Measurements from ENCODE around the gene BMP2. TPM values are rescaled to one million over a fixed set of nuclear protein-coding genes. Genes with fewer than 3 reads are reported as not detected.
A peak's percentile ranks its signal among the peaks of the same experiment; 100 is the strongest.

The BMP2 gene
- total and polyA plus RNA-seq, 8 donors = 3.1 to 12.6 (median 6.1) TPM

GRCh38 chr20:6746901-6747609 lies 20.4 kb upstream of the BMP2 start:
- no peak overlapping the region for H3K27ac ChIP-seq
- DNase-seq (no peak), ATAC-seq (no peak), FAIRE-seq (no peak)
- WGBS, 2 donors = 74 to 78% methylated on average over 6 of the region's 6 CpGs
- intact Hi-C loops (cut with DNase I) = no loop called here
- no peaks in the 10 kb centered on the region for H3K9me3 ChIP-seq
- H3K4me1 ChIP-seq = no peaks in the 10 kb centered on the region
- H3K36me3 ChIP-seq = no peaks in the 10 kb centered on the region
- no peaks in the 10 kb centered on the region for H3K27me3 ChIP-seq
- no peak for TF ChIP-seq CTCF (IDR thresholded peaks at IDR 0.05)
- H3K4me3 ChIP-seq = no peak overlapping the region

- intact Hi-C loops (cut with DNase I) = no loop called here
- FAIRE-seq = no peak
Observed at GRCh38 chr20:6750438-6750837, 17.0 kb upstream of the BMP2 start.

GRCh38 chr20:6756693-6757595 lies 10.5 kb upstream of the BMP2 start:
- no peak for FAIRE-seq
- no peaks in the 10 kb centered on the region for H3K27me3 ChIP-seq
- WGBS, 2 donors = 34 to 39% methylated on average over 4 of the region's 4 CpGs
- H3K27ac ChIP-seq = peak overlapping the region in 2 of 4 donors; percentile 57 to 58
- peak; percentile 89 to 97 (median 90) for ATAC-seq
- TF ChIP-seq CTCF (IDR thresholded peaks at IDR 0.05) = no peak
- H3K36me3 ChIP-seq = no peaks in the 10 kb centered on the region
- DNase-seq = peak in 3 of 6 donors; percentile 28 to 56 (median 46)
- H3K4me3 ChIP-seq = no peak overlapping the region
- H3K9me3 ChIP-seq = no peaks in the 10 kb centered on the region
- H3K4me1 ChIP-seq = peaks cover 0 to 13% (median 0%) of the 10 kb centered on the region in 3 donors
- intact Hi-C loops (cut with DNase I) = no loop called here

More at GRCh38 chr20:6750438-6750837, 17.0 kb upstream of the BMP2 start:
- no peaks in the 10 kb centered on the region for H3K9me3 ChIP-seq
- no peak overlapping the region for H3K4me3 ChIP-seq
- no peaks in the 10 kb centered on the region for H3K4me1 ChIP-seq
- H3K27ac ChIP-seq = no peak overlapping the region
- H3K36me3 ChIP-seq = no peaks in the 10 kb centered on the region
- no peak for ATAC-seq
- no peak for TF ChIP-seq CTCF (IDR thresholded peaks at IDR 0.05)
- H3K27me3 ChIP-seq = no peaks in the 10 kb centered on the region
- no peak for DNase-seq

GRCh38 chr20:6764619-6765018 lies 2.9 kb upstream of the BMP2 start:
- FAIRE-seq (no peak), DNase-seq (no peak), ATAC-seq (no peak)
- WGBS, 2 donors = 92 to 96% methylated on average over 2 of the region's 2 CpGs
- no peaks in the 10 kb centered on the region for H3K9me3 ChIP-seq
- H3K4me1 ChIP-seq = peaks cover 0 to 10% (median 0%) of the 10 kb centered on the region in 3 donors
- H3K4me3 ChIP-seq = no peak overlapping the region
- H3K27ac ChIP-seq = no peak overlapping the region
- no peak for TF ChIP-seq CTCF (IDR thresholded peaks at IDR 0.05)
- no peaks in the 10 kb centered on the region for H3K36me3 ChIP-seq
- intact Hi-C loops (cut with DNase I) = loop anchor here in 1 of 3 donors (10.0 kb wide), 2 partner anchors 130 to 600 kb away; no protein-coding TSS in a partner anchor
- no peaks in the 10 kb centered on the region for H3K27me3 ChIP-seq

All from pancreas (tissue), 10 donors.